ENCODE measurements around the gene FOLR3.
"Not testable (repeated sequence)": the region's sequence is repeated elsewhere in the genome, so short reads cannot be mapped to it uniquely, and the experiment has no call there.

The FOLR3 gene

GRCh38 chr11:72124046-72124445 lies 11.5 kb upstream of the FOLR3 start:
- no peak for DNase-seq

- no peak for DNase-seq
Measured at GRCh38 chr11:72125956-72126355, 9.6 kb upstream of the FOLR3 start.

- no peak for DNase-seq
Measured at GRCh38 chr11:72127923-72128322, 7.6 kb upstream of the FOLR3 start.

- no peak for DNase-seq
Measured at GRCh38 chr11:72129381-72129780, 6.1 kb upstream of the FOLR3 start.

GRCh38 chr11:72132646-72133045 lies 2.9 kb upstream of the FOLR3 start:
- peak; percentile 67 to 80 for DNase-seq

GRCh38 chr11:72135891-72136683 lies 562 bp downstream of the FOLR3 start:
- no peak for DNase-seq

GRCh38 chr11:72136684-72137262 lies 1.2 kb downstream of the FOLR3 start:
- no peak for DNase-seq

GRCh38 chr11:72138821-72139390 lies 3.4 kb downstream of the FOLR3 start:
- DNase-seq: no peak

GRCh38 chr11:72139500-72139899 lies 4.0 kb downstream of the FOLR3 start:
- DNase-seq: no peak

GRCh38 chr11:72140661-72141060 lies 5.1 kb downstream of the FOLR3 start:
- DNase-seq: no peak

GRCh38 chr11:72141066-72141465 lies 5.5 kb downstream of the FOLR3 start:
- no peak for DNase-seq

- not testable (repeated sequence) for DNase-seq
Measured at GRCh38 chr11:72142086-72142485, 6.6 kb downstream of the FOLR3 start.

- DNase-seq: not testable (repeated sequence)
Measured at GRCh38 chr11:72142543-72142942, 7.0 kb downstream of the FOLR3 start.

- DNase-seq: no peak
Measured at GRCh38 chr11:72144807-72145565, 9.5 kb downstream of the FOLR3 start.

GRCh38 chr11:72146625-72147024 lies 11.1 kb downstream of the FOLR3 start:
- no peak for DNase-seq

- DNase-seq: no peak
Measured at GRCh38 chr11:72150882-72151281, 15.4 kb downstream of the FOLR3 start.

GRCh38 chr11:72153874-72154273 lies 18.3 kb downstream of the FOLR3 start:
- not testable (repeated sequence) for DNase-seq

GRCh38 chr11:72154816-72155215 lies 19.3 kb downstream of the FOLR3 start:
- no peak for DNase-seq

- no peak for DNase-seq
Measured at GRCh38 chr11:72155751-72156150, 20.2 kb downstream of the FOLR3 start.

- DNase-seq: no peak
Measured at GRCh38 chr11:72157131-72157530, 21.6 kb downstream of the FOLR3 start.

GRCh38 chr11:72160319-72160718 lies 24.8 kb downstream of the FOLR3 start:
- DNase-seq: no peak

GRCh38 chr11:72162891-72163492 lies 27.5 kb downstream of the FOLR3 start:
- DNase-seq: no peak

- DNase-seq: not testable (repeated sequence)
Measured at GRCh38 chr11:72164187-72164586, 28.7 kb downstream of the FOLR3 start.

Measured in AML-193 (cell line).